Small intestine (tissue), 7 donors: ENCODE data around the gene XCR1. TPM values are rescaled to one million over a fixed set of nuclear protein-coding genes. Genes with fewer than 3 reads are reported as not detected.
A peak's percentile ranks its signal among the peaks of the same experiment; 100 is the strongest.
"Not testable (repeated sequence)": the region's sequence is repeated elsewhere in the genome, so short reads cannot be mapped to it uniquely, and the experiment has no call there.

Source experiments
- DNase-seq, 2 donors: peaks; one replicate each; pipeline versions ENCODE4 v3.0.0 to v3.0.0-alpha.2; 2013
- FAIRE-seq: peaks from 2 replicates; lab custom pipeline; 2012; peaks lifted over from hg19 to GRCh38; lab: Jason Lieb, UNC
- H3K27ac ChIP-seq, 3 donors: one replicate each; pipeline ENCODE4 v1.5.1; 2013; ENCODE audit warnings: low read length in 2 of 3, mild to moderate bottlenecking in 2 of 3, control low read depth in 1 of 3, inconsistent platforms in 1 of 3, low read depth in 1 of 3, moderate library complexity in 1 of 3
- H3K27me3 ChIP-seq, 3 donors: one replicate each; pipeline ENCODE4 v1.6.1; 2013; ENCODE audit warnings: low read length in 3 of 3, inconsistent platforms in 1 of 3; ENCODE audit not compliant: control insufficient read depth in 3 of 3, insufficient read depth in 3 of 3
- H3K36me3 ChIP-seq, 3 donors: one replicate each; pipeline ENCODE4 v1.6.1; 2013; ENCODE audit warnings: low read length in 3 of 3, inconsistent platforms in 1 of 3, low read depth in 1 of 3, mild to moderate bottlenecking in 1 of 3, moderate library complexity in 1 of 3; ENCODE audit not compliant: control insufficient read depth in 3 of 3, insufficient read depth in 2 of 3
- H3K4me1 ChIP-seq, 3 donors: one replicate each; pipeline ENCODE4 v1.6.1; 2013; ENCODE audit warnings: low read length in 2 of 3, inconsistent platforms in 1 of 3, low read depth in 1 of 3, mild to moderate bottlenecking in 1 of 3, moderate library complexity in 1 of 3; ENCODE audit not compliant: control insufficient read depth in 3 of 3, insufficient read depth in 2 of 3
- H3K4me3 ChIP-seq, 3 donors: one replicate each; pipeline ENCODE4 v1.5.1; 2013; ENCODE audit warnings: low read length in 3 of 3, control low read depth in 1 of 3, inconsistent platforms in 1 of 3, low read depth in 1 of 3, mild to moderate bottlenecking in 1 of 3, moderate library complexity in 1 of 3
- H3K9me3 ChIP-seq, 2 donors: one replicate each; pipeline ENCODE4 v1.6.1; 2013; ENCODE audit warnings: low read depth in 1 of 2, low read length in 1 of 2; ENCODE audit not compliant: control insufficient read depth in 2 of 2, insufficient read depth in 1 of 2
- whole genome bisulfite sequencing, 3 donors: extraction: QIAGEN DNeasy Blood & Tissue Kit; methylation state at CpG; one replicate each; pipeline ENCODE4 v1.1.7; 2013; 5-methylcytosine and 5-hydroxymethylcytosine counted together
- polyA plus RNA-seq, 4 donors: library from polyadenylated mRNA; stranded (reverse) in 3 of 4; unstranded in 1 of 4; fragments of 200-250 nt in 3 of 4; fragments of 120-200 nt in 1 of 4; gene quantifications; one replicate each; pipeline versions ENCODE4 v1.2.1 to v1.2.3, GENCODE V29; 2013
- donor health status: healthy with polysubstance abuse.
- donor health status: control.
- donor health status: control.
- donor health status: Bipolar disorder and iron deficiency.
- donor health status: healthy.

Gene XCR1
- polyA plus RNA-seq, 4 donors = under 0.01 to 1.1 (median 0.13) TPM; not detected in 1

- Histone ChIP-seq H3K27me3 (no peaks in the 10 kb centered on the region), H3K27ac (no peak overlapping the region), H3K4me1 (no peaks in the 10 kb centered on the region), H3K4me3 (no peak overlapping the region), H3K36me3 (no peaks in the 10 kb centered on the region), H3K9me3 (no peaks in the 10 kb centered on the region)
- no peak for FAIRE-seq
- WGBS, 3 donors = 86 to 100% (median 90%) methylated on average over 2 of the region's 2 CpGs
- no peak for DNase-seq
Measured at GRCh38 chr3:46010519-46011113, 16.7 kb downstream of the XCR1 start.

- Histone ChIP-seq H3K36me3 (no peaks in the 10 kb centered on the region), H3K9me3 (no peaks in the 10 kb centered on the region), H3K4me1 (no peaks in the 10 kb centered on the region), H3K27ac (no peak overlapping the region), H3K27me3 (no peaks in the 10 kb centered on the region), H3K4me3 (no peak overlapping the region)
- DNase-seq (no peak), FAIRE-seq (no peak)
- WGBS, 3 donors = 65 to 84% (median 79%) methylated on average over 6 of the region's 6 CpGs
Measured at GRCh38 chr3:46008058-46008457, 19.2 kb downstream of the XCR1 start.

GRCh38 chr3:46007280-46007679 is 20.0 kb downstream of the XCR1 start:
- Histone ChIP-seq H3K4me3 (no peak overlapping the region), H3K36me3 (no peaks in the 10 kb centered on the region), H3K27me3 (no peaks in the 10 kb centered on the region), H3K4me1 (no peaks in the 10 kb centered on the region), H3K27ac (no peak overlapping the region), H3K9me3 (no peaks in the 10 kb centered on the region)
- FAIRE-seq (no peak), DNase-seq (no peak)

GRCh38 chr3:46006238-46007032 is 20.8 kb downstream of the XCR1 start:
- Histone ChIP-seq H3K27ac (peak overlapping the region in 1 of 3 donors; percentile 14), H3K4me1 (no peaks in the 10 kb centered on the region), H3K4me3 (no peak overlapping the region), H3K36me3 (no peaks in the 10 kb centered on the region), H3K27me3 (no peaks in the 10 kb centered on the region), H3K9me3 (no peaks in the 10 kb centered on the region)
- FAIRE-seq (no peak), DNase-seq (no peak)
- WGBS, 3 donors = 61 to 87% (median 75%) methylated on average over 5 of the region's 5 CpGs

- not testable (repeated sequence) for H3K36me3 ChIP-seq, H3K9me3 ChIP-seq, H3K27me3 ChIP-seq, DNase-seq, H3K4me3 ChIP-seq, H3K4me1 ChIP-seq, H3K27ac ChIP-seq, FAIRE-seq
Measured at GRCh38 chr3:46003706-46004105, 23.6 kb downstream of the XCR1 start.

GRCh38 chr3:46001178-46001577 is 26.1 kb downstream of the XCR1 start:
- no peak for DNase-seq
- Histone ChIP-seq H3K9me3 (no peaks in the 10 kb centered on the region), H3K27me3 (peaks cover 0 to 8% (median 0%) of the 10 kb centered on the region in 3 donors), H3K27ac (no peak overlapping the region), H3K4me3 (no peak overlapping the region), H3K4me1 (peaks cover 1 to 3% (median 2%) of the 10 kb centered on the region in 3 donors), H3K36me3 (no peaks in the 10 kb centered on the region)
- FAIRE-seq = no peak
- WGBS, 3 donors = 88 to 90% (median 89%) methylated on average over 2 of the region's 2 CpGs

- H3K9me3 ChIP-seq = no peaks in the 10 kb centered on the region
- peaks cover 3 to 9% (median 8%) of the 10 kb centered on the region in 3 donors for H3K4me1 ChIP-seq
- no peak overlapping the region for H3K27ac ChIP-seq
- WGBS, 3 donors = 65 to 84% (median 72%) methylated on average over 2 of the region's 2 CpGs
- H3K27me3 ChIP-seq = peaks cover 0 to 8% (median 0%) of the 10 kb centered on the region in 3 donors
- H3K4me3 ChIP-seq = no peak overlapping the region
- FAIRE-seq (no peak), DNase-seq (no peak)
- H3K36me3 ChIP-seq = no peaks in the 10 kb centered on the region
Measured at GRCh38 chr3:45997942-45998341, 29.3 kb downstream of the XCR1 start.

- not testable (repeated sequence) for H3K9me3 ChIP-seq, H3K36me3 ChIP-seq, H3K4me3 ChIP-seq, H3K27me3 ChIP-seq, DNase-seq, FAIRE-seq, H3K27ac ChIP-seq
- H3K4me1 ChIP-seq = peaks cover 3 to 13% (median 9%) of the 10 kb centered on the region in 3 donors
- 93 to 95% (median 94%) methylated on average over 19 of the region's 19 CpGs for WGBS, 3 donors
Measured at GRCh38 chr3:45997499-45997898, 29.8 kb downstream of the XCR1 start.
